Measurements from ENCODE around the gene SFXN3. TPM values are rescaled to one million over a fixed set of nuclear protein-coding genes. Genes with fewer than 3 reads are reported as not detected.

Gene SFXN3
- total RNA-seq, 1 experiment from 2014 or later: 16.9 TPM

- Histone ChIP-seq H3K27me3 (replicated peaks; ENCODE audit: insufficient read depth, low read depth, low read length, poor library complexity) (no peaks in the 10 kb centered on the region), H3K9me3 (ENCODE audit: low read depth, low read length, poor library complexity, severe bottlenecking) (no peaks in the 10 kb centered on the region), H3K27ac (ENCODE audit: low read depth, low read length, poor library complexity, severe bottlenecking) (no peak overlapping the region), H3K4me3 (ENCODE audit: low read depth, low read length, poor library complexity, severe bottlenecking) (peak overlapping the region; percentile 56), H3K36me3 (ENCODE audit: insufficient read depth, low read length, poor library complexity, severe bottlenecking) (no peaks in the 10 kb centered on the region), H3K4me1 (ENCODE audit: insufficient read depth, low read length, poor library complexity, severe bottlenecking) (peaks cover 11% of the 10 kb centered on the region)
- CTCF ChIA-PET: interaction anchor here (0.7 to 1.6 kb wide), 4 partner anchors 11 to 20 kb away, joined by 3 to 13 read pairs (median 8); no protein-coding TSS in a partner anchor
- TF ChIP-seq EZH2 (IDR thresholded peaks at IDR 0.05; ENCODE audit: borderline replicate concordance, low read depth, low read length, poor library complexity, severe bottlenecking): no peak
- no peak for TF ChIP-seq CTCF (conservative IDR thresholded peaks at IDR 0.05; ENCODE audit: low read depth, low read length)
- POLR2A ChIA-PET (ENCODE audit: low non-redundant PET): interaction anchor here (0.6 kb wide), 1 partner anchor 13 kb away, joined by 7 read pairs; no protein-coding TSS in a partner anchor
- DNase-seq (ENCODE audit: low spot score): no peak
- intact Hi-C loops (cut with micrococcal nuclease; ENCODE audit: unreplicated experiment): no loop called here
- BruUV-seq (replicated peaks): no TSS peak
Observed at GRCh38 chr10:101030496-101031127, 422 bp upstream of the SFXN3 start.

- ChIA-PET CTCF (interaction anchor here (1.0 to 1.2 kb wide), 3 partner anchors 9 to 18 kb away, joined by 4 to 14 read pairs (median 11); no protein-coding TSS in a partner anchor), POLR2A (ENCODE audit: low non-redundant PET) (interaction anchor here (0.6 to 0.7 kb wide), 2 partner anchors 11 to 88 kb away, joined by 3 to 9 read pairs; no protein-coding TSS in a partner anchor)
- BruUV-seq (replicated peaks): no TSS peak
- peak overlapping the region; percentile 56 for H3K4me3 ChIP-seq (ENCODE audit: low read depth, low read length, poor library complexity, severe bottlenecking)
- H3K36me3 ChIP-seq (ENCODE audit: insufficient read depth, low read length, poor library complexity, severe bottlenecking): no peaks in the 10 kb centered on the region
- TF ChIP-seq CTCF (conservative IDR thresholded peaks at IDR 0.05; ENCODE audit: low read depth, low read length): no peak
- TF ChIP-seq EZH2 (IDR thresholded peaks at IDR 0.05; ENCODE audit: borderline replicate concordance, low read depth, low read length, poor library complexity, severe bottlenecking): no peak
- peaks cover 11% of the 10 kb centered on the region for H3K4me1 ChIP-seq (ENCODE audit: insufficient read depth, low read length, poor library complexity, severe bottlenecking)
- H3K9me3 ChIP-seq (ENCODE audit: low read depth, low read length, poor library complexity, severe bottlenecking): no peaks in the 10 kb centered on the region
- H3K27ac ChIP-seq (ENCODE audit: low read depth, low read length, poor library complexity, severe bottlenecking): peak overlapping the region; percentile 68
- DNase-seq (ENCODE audit: low spot score): peak; percentile 77
- no peaks in the 10 kb centered on the region for H3K27me3 ChIP-seq (replicated peaks; ENCODE audit: insufficient read depth, low read depth, low read length, poor library complexity)
- intact Hi-C loops (cut with micrococcal nuclease; ENCODE audit: unreplicated experiment): no loop called here
Observed at GRCh38 chr10:101031796-101032636, 982 bp downstream of the SFXN3 start.

- Histone ChIP-seq H3K27ac (ENCODE audit: low read depth, low read length, poor library complexity, severe bottlenecking) (peak overlapping the region; percentile 68), H3K9me3 (ENCODE audit: low read depth, low read length, poor library complexity, severe bottlenecking) (no peaks in the 10 kb centered on the region), H3K4me1 (ENCODE audit: insufficient read depth, low read length, poor library complexity, severe bottlenecking) (peaks cover 11% of the 10 kb centered on the region), H3K36me3 (ENCODE audit: insufficient read depth, low read length, poor library complexity, severe bottlenecking) (no peaks in the 10 kb centered on the region), H3K4me3 (ENCODE audit: low read depth, low read length, poor library complexity, severe bottlenecking) (peak overlapping the region; percentile 56), H3K27me3 (replicated peaks; ENCODE audit: insufficient read depth, low read depth, low read length, poor library complexity) (no peaks in the 10 kb centered on the region)
- ChIA-PET POLR2A (ENCODE audit: low non-redundant PET) (interaction anchor here (0.6 to 0.7 kb wide), 2 partner anchors 10 to 87 kb away, joined by 3 to 9 read pairs; no protein-coding TSS in a partner anchor), CTCF (interaction anchor here (0.8 to 1.2 kb wide), 4 partner anchors 8 to 119 kb away, joined by 3 to 14 read pairs (median 8); no protein-coding TSS in a partner anchor)
- no TSS peak for BruUV-seq (replicated peaks)
- intact Hi-C loops (cut with micrococcal nuclease; ENCODE audit: unreplicated experiment): no loop called here
- peak; percentile 74 for DNase-seq (ENCODE audit: low spot score)
- TF ChIP-seq CTCF (conservative IDR thresholded peaks at IDR 0.05; ENCODE audit: low read depth, low read length) (no peak), EZH2 (IDR thresholded peaks at IDR 0.05; ENCODE audit: borderline replicate concordance, low read depth, low read length, poor library complexity, severe bottlenecking) (no peak)
Observed at GRCh38 chr10:101032637-101033224, 1.7 kb downstream of the SFXN3 start.

Data from A673 (cell line).